Skeletal muscle tissue (tissue), 4 donors: ENCODE measurements around the gene QRFP. TPM values are rescaled to one million over a fixed set of nuclear protein-coding genes. Genes with fewer than 3 reads are reported as not detected.

ENCODE experiments used
- H3K27ac ChIP-seq: one replicate; pipeline ENCODE4 v1.7.0; 2013; ENCODE audit warnings: mild to moderate bottlenecking, low read depth, low read length, inconsistent platforms
- H3K27me3 ChIP-seq, 3 donors: one replicate each; pipeline ENCODE4 v1.7.0; 2013; ENCODE audit warnings: low read length in 3 of 3; ENCODE audit not compliant: control insufficient read depth in 3 of 3, insufficient read depth in 3 of 3
- H3K36me3 ChIP-seq, 3 donors: one replicate each; pipeline ENCODE4 v1.7.0; 2013; ENCODE audit warnings: low read length in 3 of 3; ENCODE audit not compliant: control insufficient read depth in 3 of 3, insufficient read depth in 3 of 3
- H3K4me1 ChIP-seq, 3 donors: one replicate each; pipeline ENCODE4 v1.7.0; 2013; ENCODE audit warnings: low read length in 3 of 3, mild to moderate bottlenecking in 3 of 3; ENCODE audit not compliant: control insufficient read depth in 3 of 3, insufficient read depth in 3 of 3
- H3K4me3 ChIP-seq, 3 donors: one replicate each; pipeline ENCODE4 v1.7.0; 2013; ENCODE audit warnings: low read length in 3 of 3
- H3K9ac ChIP-seq, 3 donors: one replicate each; pipeline ENCODE4 v1.7.0; 2013; ENCODE audit warnings: low read length in 3 of 3, mild to moderate bottlenecking in 3 of 3, moderate library complexity in 2 of 3, low read depth in 1 of 3
- H3K9me3 ChIP-seq, 3 donors: one replicate each; pipeline ENCODE4 v1.7.0; 2013; ENCODE audit warnings: low read length in 3 of 3; ENCODE audit not compliant: control insufficient read depth in 3 of 3
- total RNA-seq: library from RNA; depleted of rRNA; stranded (reverse); fragments of >200 nt; gene quantifications from one replicate; pipeline ENCODE4 v1.2.3, GENCODE V29; 2014
- donor health status: Osteomylitis.

Gene QRFP
- not detected for total RNA-seq

GRCh38 chr9:130896233-130897014 is at the start of gene QRFP:
Gene QRFP, minus strand, starts transcription at chr9:130896812. Its CDS starts 2,974 bp downstream, at chr9:130893838.
- Histone ChIP-seq H3K4me1 (peaks cover 0 to 6% (median 0%) of the 10 kb centered on the region in 3 donors), H3K36me3 (peaks cover 3 to 15% (median 11%) of the 10 kb centered on the region in 3 donors), H3K27me3 (peaks cover 19 to 47% (median 42%) of the 10 kb centered on the region in 3 donors)

GRCh38 chr9:130945173-130945572 is 48.6 kb upstream of the QRFP start:
- no peak overlapping the region for H3K27ac ChIP-seq
- H3K36me3 ChIP-seq, result no peaks in the 10 kb centered on the region
- H3K4me3 ChIP-seq, result no peak overlapping the region
- no peak overlapping the region for H3K9ac ChIP-seq
- peaks cover 49 to 57% (median 52%) of the 10 kb centered on the region in 3 donors for H3K27me3 ChIP-seq
- H3K9me3 ChIP-seq, result peaks cover 0 to 4% (median 3%) of the 10 kb centered on the region in 3 donors
- H3K4me1 ChIP-seq, result no peaks in the 10 kb centered on the region

More at GRCh38 chr9:130896233-130897014, at the start of gene QRFP:
- no peaks in the 10 kb centered on the region for H3K9me3 ChIP-seq
- H3K4me3 ChIP-seq, result no peak within 1 kb of the TSS
- no peak within 1 kb of the TSS for H3K9ac ChIP-seq
- no peak within 1 kb of the TSS for H3K27ac ChIP-seq

- no peaks in the 10 kb centered on the region for H3K36me3 ChIP-seq
- no peaks in the 10 kb centered on the region for H3K4me1 ChIP-seq
- H3K4me3 ChIP-seq, result no peak overlapping the region
- no peak overlapping the region for H3K9ac ChIP-seq
- H3K27me3 ChIP-seq, result peaks cover 49 to 57% (median 53%) of the 10 kb centered on the region in 3 donors
- peaks cover 0 to under 1% (median 0%) of the 10 kb centered on the region in 3 donors for H3K9me3 ChIP-seq
- no peak overlapping the region for H3K27ac ChIP-seq
Measured at GRCh38 chr9:130944510-130945058, 48.0 kb upstream of the QRFP start.

GRCh38 chr9:130943777-130944176 is 47.2 kb upstream of the QRFP start:
- H3K4me3 ChIP-seq, result no peak overlapping the region
- peaks cover 2 to 4% (median 3%) of the 10 kb centered on the region in 3 donors for H3K4me1 ChIP-seq
- no peak overlapping the region for H3K9ac ChIP-seq
- no peaks in the 10 kb centered on the region for H3K36me3 ChIP-seq
- no peaks in the 10 kb centered on the region for H3K9me3 ChIP-seq
- H3K27me3 ChIP-seq, result peaks cover 42 to 61% (median 57%) of the 10 kb centered on the region in 3 donors
- no peak overlapping the region for H3K27ac ChIP-seq

- Histone ChIP-seq H3K9ac (no peak overlapping the region), H3K4me1 (peaks cover 3 to 4% (median 3%) of the 10 kb centered on the region in 3 donors), H3K27me3 (peaks cover 42 to 63% (median 58%) of the 10 kb centered on the region in 3 donors)
Measured at GRCh38 chr9:130943221-130943620, 46.6 kb upstream of the QRFP start.

GRCh38 chr9:130942679-130943078 is 46.1 kb upstream of the QRFP start:
- Histone ChIP-seq H3K9ac (no peak overlapping the region), H3K27me3 (peaks cover 46 to 64% (median 62%) of the 10 kb centered on the region in 3 donors)

More at GRCh38 chr9:130943221-130943620, 46.6 kb upstream of the QRFP start:
- no peaks in the 10 kb centered on the region for H3K9me3 ChIP-seq
- no peak overlapping the region for H3K4me3 ChIP-seq
- no peak overlapping the region for H3K27ac ChIP-seq
- no peaks in the 10 kb centered on the region for H3K36me3 ChIP-seq

GRCh38 chr9:130942084-130942483 is 45.5 kb upstream of the QRFP start:
- Histone ChIP-seq H3K27me3 (peaks cover 47 to 64% (median 62%) of the 10 kb centered on the region in 3 donors), H3K27ac (no peak overlapping the region), H3K9ac (no peak overlapping the region), H3K4me3 (no peak overlapping the region), H3K4me1 (peaks cover 3 to 4% (median 3%) of the 10 kb centered on the region in 3 donors), H3K36me3 (no peaks in the 10 kb centered on the region), H3K9me3 (no peaks in the 10 kb centered on the region)

More at GRCh38 chr9:130942679-130943078, 46.1 kb upstream of the QRFP start:
- Histone ChIP-seq H3K9me3 (no peaks in the 10 kb centered on the region), H3K4me3 (no peak overlapping the region), H3K4me1 (peaks cover 3 to 4% (median 3%) of the 10 kb centered on the region in 3 donors), H3K27ac (no peak overlapping the region), H3K36me3 (no peaks in the 10 kb centered on the region)

- Histone ChIP-seq H3K4me1 (peaks cover 3 to 4% (median 3%) of the 10 kb centered on the region in 3 donors), H3K27ac (no peak overlapping the region), H3K36me3 (no peaks in the 10 kb centered on the region), H3K27me3 (peaks cover 54 to 76% (median 69%) of the 10 kb centered on the region in 3 donors), H3K4me3 (no peak overlapping the region), H3K9ac (no peak overlapping the region), H3K9me3 (no peaks in the 10 kb centered on the region)
Measured at GRCh38 chr9:130940693-130941576, 44.3 kb upstream of the QRFP start.

- Histone ChIP-seq H3K27me3 (peaks cover 60 to 84% (median 77%) of the 10 kb centered on the region in 3 donors), H3K4me1 (peaks cover 3 to 4% (median 3%) of the 10 kb centered on the region in 3 donors), H3K36me3 (no peaks in the 10 kb centered on the region), H3K9ac (no peak overlapping the region), H3K4me3 (no peak overlapping the region), H3K27ac (no peak overlapping the region), H3K9me3 (no peaks in the 10 kb centered on the region)
Measured at GRCh38 chr9:130940027-130940549, 43.5 kb upstream of the QRFP start.
